Measurements from ENCODE around the gene PMEPA1. TPM values are rescaled to one million over a fixed set of nuclear protein-coding genes. Genes with fewer than 3 reads are reported as not detected.
A peak's percentile ranks its signal among the peaks of the same experiment; 100 is the strongest.

PMEPA1 gene
- total RNA-seq: 26.9 TPM
- long read RNA-seq, full-length matches to known transcripts: 21 of 55 reads
- long read RNA-seq, partial matches to known transcripts: 3 of 55 reads
- long read RNA-seq, other reads (novel, unspliced or antisense): 31 of 55 reads

GRCh38 chr20:57709823-57710799, at the start of gene PMEPA1:
Gene PMEPA1, minus strand, starts transcription at chr20:57710015. Its CDS starts 433 bp downstream, at chr20:57709582.
- Histone ChIP-seq H3K36me3 (no peaks in the 10 kb centered on the region), H3K9me3 (no peaks in the 10 kb centered on the region), H3K4me1 (peaks cover 47% of the 10 kb centered on the region), H3K27ac (peak within 1 kb of the TSS; percentile 95), H3K4me3 (peak within 1 kb of the TSS; percentile 91), H3K27me3 (ENCODE audit: low read depth) (no peaks in the 10 kb centered on the region)
- ATAC-seq: peak; percentile 93 to 96
- intact Hi-C loops (cut with DNase I): no loop called here
- DNase-seq: peak; percentile 95
- TF ChIP-seq CTCF (IDR thresholded peaks at IDR 0.05): no peak

GRCh38 chr20:57757767-57758166, 48.0 kb upstream of the PMEPA1 start:
- no peak for DNase-seq

GRCh38 chr20:57756921-57757320, 47.1 kb upstream of the PMEPA1 start:
- intact Hi-C loops (cut with DNase I): no loop called here
- no peak for DNase-seq
- Histone ChIP-seq H3K36me3 (no peaks in the 10 kb centered on the region), H3K27ac (no peak overlapping the region), H3K4me3 (no peak overlapping the region), H3K4me1 (no peaks in the 10 kb centered on the region), H3K27me3 (ENCODE audit: low read depth) (no peaks in the 10 kb centered on the region), H3K9me3 (no peaks in the 10 kb centered on the region)
- no peak for TF ChIP-seq CTCF (IDR thresholded peaks at IDR 0.05)
- ATAC-seq: no peak

More at GRCh38 chr20:57757767-57758166, 48.0 kb upstream of the PMEPA1 start:
- Histone ChIP-seq H3K4me3 (no peak overlapping the region), H3K27me3 (ENCODE audit: low read depth) (no peaks in the 10 kb centered on the region), H3K36me3 (no peaks in the 10 kb centered on the region), H3K9me3 (no peaks in the 10 kb centered on the region), H3K27ac (no peak overlapping the region), H3K4me1 (no peaks in the 10 kb centered on the region)
- no peak for TF ChIP-seq CTCF (IDR thresholded peaks at IDR 0.05)
- intact Hi-C loops (cut with DNase I): no loop called here
- no peak for ATAC-seq

GRCh38 chr20:57756213-57756612, 46.4 kb upstream of the PMEPA1 start:
- no peak overlapping the region for H3K4me3 ChIP-seq
- no peaks in the 10 kb centered on the region for H3K4me1 ChIP-seq
- intact Hi-C loops (cut with DNase I): no loop called here
- H3K27ac ChIP-seq: no peak overlapping the region
- TF ChIP-seq CTCF (IDR thresholded peaks at IDR 0.05): no peak
- no peak for ATAC-seq
- H3K27me3 ChIP-seq (ENCODE audit: low read depth): no peaks in the 10 kb centered on the region
- H3K9me3 ChIP-seq: no peaks in the 10 kb centered on the region
- no peaks in the 10 kb centered on the region for H3K36me3 ChIP-seq
- DNase-seq: no peak

GRCh38 chr20:57755609-57756008, 45.8 kb upstream of the PMEPA1 start:
- no peaks in the 10 kb centered on the region for H3K27me3 ChIP-seq (ENCODE audit: low read depth)
- no peak overlapping the region for H3K4me3 ChIP-seq
- no peaks in the 10 kb centered on the region for H3K9me3 ChIP-seq
- DNase-seq (no peak), ATAC-seq (no peak)
- no peaks in the 10 kb centered on the region for H3K36me3 ChIP-seq
- no peak overlapping the region for H3K27ac ChIP-seq
- intact Hi-C loops (cut with DNase I): no loop called here
- no peak for TF ChIP-seq CTCF (IDR thresholded peaks at IDR 0.05)
- H3K4me1 ChIP-seq: no peaks in the 10 kb centered on the region

Data from lower lobe of right lung (tissue), 2 donors.